Left lung (tissue), 10 donors: ENCODE results near the gene NF2. TPM values are rescaled to one million over a fixed set of nuclear protein-coding genes. Genes with fewer than 3 reads are reported as not detected.
A peak's percentile ranks its signal among the peaks of the same experiment; 100 is the strongest.

Experiments used
- ATAC-seq: fragments of 200-7000 bp; cut with Tn5 transposase; one replicate; pipeline ENCODE4 v1.9.1; 2020; ENCODE audit warnings: moderate library complexity
- DNase-seq, 4 donors: peaks; one replicate each; pipeline ENCODE4 v3.0.0-alpha.2; 2013 to 2020
- H3K27ac ChIP-seq, 2 donors: fragments of 200-600 bp; sonication (generic) in 1 of 2; one replicate each; pipeline versions ENCODE4 v1.5.0 to v1.8.0; 2020 to 2021
- H3K27me3 ChIP-seq, 2 donors: fragments of 200-600 bp; sonication (generic) in 1 of 2; one replicate each; pipeline versions ENCODE4 v1.5.0 to v1.8.0; 2020 to 2021
- H3K36me3 ChIP-seq, 2 donors: fragments of 200-600 bp; sonication (generic) in 1 of 2; one replicate each; pipeline versions ENCODE4 v1.5.0 to v1.8.0; 2020 to 2021
- H3K4me1 ChIP-seq, 2 donors: fragments of 200-600 bp; one replicate each; pipeline ENCODE4 v1.8.0; 2021
- H3K4me3 ChIP-seq, 2 donors: fragments of 200-600 bp; sonication (generic) in 1 of 2; one replicate each; pipeline versions ENCODE4 v1.5.0 to v1.8.0; 2020 to 2021; ENCODE audit warnings: mild to moderate bottlenecking in 1 of 2
- H3K9me3 ChIP-seq, 2 donors: fragments of 200-600 bp; sonication (generic) in 1 of 2; one replicate each; pipeline versions ENCODE4 v1.5.0 to v1.8.0; 2020 to 2021
- intact Hi-C, 2 donors: fragments of 100-400 bp; cut with DNase I; formaldehyde crosslinking; loops; one replicate each; pipeline versions ENCODE4 v1.11.2 to v1.14.2; 2022
- polyA plus RNA-seq, 6 donors: library from polyadenylated mRNA; unstranded; fragments of 120-200 nt; gene quantifications; one replicate each; pipeline ENCODE4 v1.2.1, GENCODE V29; 2013; ENCODE audit not compliant: insufficient read length in 6 of 6
- total RNA-seq, 2 donors: library from RNA; stranded (reverse); fragmentation: NEBNext Ultra II Directional; extraction: Animal tissue kit (Norgen Biotek cat#: 25700); gene quantifications; one replicate each; pipeline ENCODE4 v1.2.1, GENCODE V29; 2021
- TF ChIP-seq, protein P1 (sequence below), 2 donors: fragments of 200-600 bp; sonication (generic) in 1 of 2; IDR thresholded peaks; one replicate each; pipeline versions ENCODE4 v1.5.0 to v1.8.0; 2021; ENCODE audit warnings: antibody characterized with exemption in 2 of 2
- donor health status: DM: no; HTN: yes; CAD: no.
- donor health status: DM: no; HTN: no; CAD: no.

Gene NF2
- total and polyA plus RNA-seq, 8 donors, result 20.1 to 65.3 (median 23.4) TPM

- intact Hi-C loops, result no loop called here
- TF ChIP-seq, protein P1, sequence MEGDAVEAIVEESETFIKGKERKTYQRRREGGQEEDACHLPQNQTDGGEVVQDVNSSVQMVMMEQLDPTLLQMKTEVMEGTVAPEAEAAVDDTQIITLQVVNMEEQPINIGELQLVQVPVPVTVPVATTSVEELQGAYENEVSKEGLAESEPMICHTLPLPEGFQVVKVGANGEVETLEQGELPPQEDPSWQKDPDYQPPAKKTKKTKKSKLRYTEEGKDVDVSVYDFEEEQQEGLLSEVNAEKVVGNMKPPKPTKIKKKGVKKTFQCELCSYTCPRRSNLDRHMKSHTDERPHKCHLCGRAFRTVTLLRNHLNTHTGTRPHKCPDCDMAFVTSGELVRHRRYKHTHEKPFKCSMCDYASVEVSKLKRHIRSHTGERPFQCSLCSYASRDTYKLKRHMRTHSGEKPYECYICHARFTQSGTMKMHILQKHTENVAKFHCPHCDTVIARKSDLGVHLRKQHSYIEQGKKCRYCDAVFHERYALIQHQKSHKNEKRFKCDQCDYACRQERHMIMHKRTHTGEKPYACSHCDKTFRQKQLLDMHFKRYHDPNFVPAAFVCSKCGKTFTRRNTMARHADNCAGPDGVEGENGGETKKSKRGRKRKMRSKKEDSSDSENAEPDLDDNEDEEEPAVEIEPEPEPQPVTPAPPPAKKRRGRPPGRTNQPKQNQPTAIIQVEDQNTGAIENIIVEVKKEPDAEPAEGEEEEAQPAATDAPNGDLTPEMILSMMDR (IDR thresholded peaks at IDR 0.05), result no peak
These were observed 32.4 kb upstream of the NF2 start for GRCh38 chr22:29570912-29571549.

DNA sequence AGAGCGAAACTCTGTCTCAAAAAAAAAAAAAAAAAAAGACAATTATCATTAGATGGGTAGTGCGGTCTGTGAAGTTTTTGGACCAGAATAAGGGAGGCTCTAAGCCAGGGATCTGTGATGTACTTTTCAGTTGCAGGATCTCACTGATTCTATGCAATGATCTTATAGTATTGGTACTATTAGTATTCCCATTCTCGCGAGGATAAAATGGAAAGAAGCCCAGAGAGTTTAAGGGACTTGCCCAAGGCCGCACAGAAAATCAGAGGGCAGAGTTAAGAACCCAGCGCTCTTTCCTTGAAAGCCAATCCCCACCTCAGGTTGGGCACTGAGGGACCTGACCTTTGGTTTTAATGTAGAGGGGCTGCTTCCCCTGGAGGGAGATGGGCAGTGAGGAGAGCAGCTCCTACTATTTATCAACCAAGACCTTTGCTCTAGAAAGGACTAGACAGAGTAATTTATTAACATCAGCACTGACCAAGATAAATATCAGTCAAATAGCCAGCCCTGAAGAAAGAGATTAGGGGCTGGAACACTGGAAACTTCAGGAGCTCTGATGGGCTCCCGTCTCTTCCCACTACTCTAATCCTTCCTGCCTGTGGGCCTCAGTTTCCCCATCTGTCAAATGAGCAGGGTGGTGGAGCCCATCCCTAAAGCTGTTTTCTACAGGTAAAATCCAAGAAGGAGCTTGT lies 28.5 kb upstream of the NF2 start:
- H3K27me3 ChIP-seq, result no peaks in the 10 kb centered on the region
- peaks cover 0 to 5% of the 10 kb centered on the region in 2 donors for H3K36me3 ChIP-seq
- DNase-seq, result no peak
- H3K4me1 ChIP-seq, result peaks cover 0 to 2% of the 10 kb centered on the region in 2 donors
- H3K9me3 ChIP-seq, result no peaks in the 10 kb centered on the region
- H3K4me3 ChIP-seq, result no peak overlapping the region
- H3K27ac ChIP-seq, result no peak overlapping the region
- TF ChIP-seq, protein P1 (IDR thresholded peaks at IDR 0.05), result no peak
- ATAC-seq, result no peak
- intact Hi-C loops, result no loop called here

More at GRCh38 chr22:29570912-29571549, 32.4 kb upstream of the NF2 start:
- Histone ChIP-seq H3K27ac (no peak overlapping the region), H3K36me3 (peaks cover 0 to 19% of the 10 kb centered on the region in 2 donors), H3K9me3 (no peaks in the 10 kb centered on the region), H3K4me1 (no peaks in the 10 kb centered on the region), H3K27me3 (no peaks in the 10 kb centered on the region), H3K4me3 (no peak overlapping the region)
- DNase-seq, result no peak
- ATAC-seq, result no peak

DNA sequence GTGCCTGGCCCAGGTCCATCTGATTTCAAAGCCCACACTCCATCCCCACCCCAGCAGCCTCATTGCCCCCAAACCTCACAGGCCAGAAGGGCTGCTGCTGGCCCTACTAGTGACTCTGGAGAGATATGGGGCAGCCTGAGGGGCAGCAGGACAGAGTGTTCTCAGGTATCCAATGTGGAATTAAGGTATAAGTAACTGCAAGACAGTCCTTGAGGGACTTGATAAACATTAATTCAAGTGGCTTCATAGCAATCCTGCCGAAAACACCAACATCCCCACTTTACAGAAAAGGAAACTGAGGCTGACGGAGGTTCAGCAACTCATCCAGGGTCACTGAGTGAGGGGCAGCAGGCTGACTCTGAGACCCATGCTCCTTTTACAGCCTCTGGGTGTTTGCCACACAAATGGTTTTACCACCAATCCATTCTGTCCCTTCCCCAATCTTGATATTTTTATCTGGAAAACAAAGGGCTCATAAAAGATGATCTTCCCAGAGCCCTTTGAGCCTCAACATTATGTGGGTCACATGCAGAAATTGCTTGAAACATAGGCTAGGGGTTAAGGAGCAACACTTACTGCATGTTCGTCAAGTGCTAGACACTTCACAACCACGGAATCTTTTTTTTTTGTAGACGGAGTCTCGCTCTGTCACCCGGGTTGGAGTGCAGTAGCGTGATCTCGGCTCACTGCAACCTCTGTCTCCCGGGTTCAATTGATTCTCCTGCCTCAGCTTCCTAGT lies 24.8 kb upstream of the NF2 start:
- DNase-seq (no peak), ATAC-seq (no peak)
- no peaks in the 10 kb centered on the region for H3K36me3 ChIP-seq
- H3K27ac ChIP-seq, result no peak overlapping the region
- intact Hi-C loops, result no loop called here
- no peak overlapping the region for H3K4me3 ChIP-seq
- TF ChIP-seq, protein P1 (IDR thresholded peaks at IDR 0.05), result no peak
- no peaks in the 10 kb centered on the region for H3K27me3 ChIP-seq
- peaks cover 0 to 9% of the 10 kb centered on the region in 2 donors for H3K4me1 ChIP-seq
- no peaks in the 10 kb centered on the region for H3K9me3 ChIP-seq

DNA sequence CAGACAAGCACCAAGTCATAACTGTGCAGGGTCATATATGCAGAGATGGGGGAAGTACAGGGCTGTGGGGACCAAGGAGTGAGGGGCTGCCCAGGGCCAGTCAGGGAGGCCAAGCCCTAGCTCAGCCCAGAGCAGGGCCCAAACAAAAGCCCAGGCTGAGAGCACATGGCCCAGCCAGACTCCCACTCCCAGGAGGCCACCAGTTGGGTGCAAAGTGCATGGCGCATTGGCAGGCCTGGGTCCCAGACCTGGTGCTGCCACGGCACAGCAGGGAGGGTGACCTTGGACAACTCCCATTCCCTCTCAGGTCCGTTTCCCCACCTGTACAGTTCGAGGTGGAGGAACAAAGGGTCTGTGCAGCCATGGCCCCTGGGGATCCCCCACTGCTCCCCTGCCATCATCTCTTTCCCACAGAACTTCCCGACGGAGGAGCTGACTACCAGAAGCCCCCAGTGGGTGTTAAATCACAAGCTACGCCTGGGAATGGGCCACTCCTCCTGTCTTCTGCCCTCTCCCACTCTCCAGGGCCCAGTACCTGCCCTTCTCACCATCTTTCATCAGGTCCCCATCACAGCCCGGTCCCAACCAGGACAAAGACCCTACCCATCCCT lies 23.1 kb upstream of the NF2 start:
- peaks cover 0 to 9% of the 10 kb centered on the region in 2 donors for H3K4me1 ChIP-seq
- H3K27me3 ChIP-seq, result no peaks in the 10 kb centered on the region
- ATAC-seq (no peak), DNase-seq (no peak)
- no peaks in the 10 kb centered on the region for H3K9me3 ChIP-seq
- no peaks in the 10 kb centered on the region for H3K36me3 ChIP-seq
- intact Hi-C loops, result no loop called here
- TF ChIP-seq, protein P1 (IDR thresholded peaks at IDR 0.05), result no peak
- H3K4me3 ChIP-seq, result peak overlapping the region; percentile 54 to 60
- peak overlapping the region in 1 of 2 donors; percentile 41 for H3K27ac ChIP-seq
